ENCODE data around the gene SHISAL2B.
"Not testable (repeated sequence)": the region's sequence is repeated elsewhere in the genome, so short reads cannot be mapped to it uniquely, and the experiment has no call there.

GRCh38 chr5:64714495-64714894 is 24.2 kb downstream of the SHISAL2B start:
- TF ChIP-seq EZH2 (IDR thresholded peaks at IDR 0.05; ENCODE audit: borderline replicate concordance, insufficient read depth, low read depth, low read length, poor library complexity, severe bottlenecking): not testable (repeated sequence)
- TF ChIP-seq, protein P1, sequence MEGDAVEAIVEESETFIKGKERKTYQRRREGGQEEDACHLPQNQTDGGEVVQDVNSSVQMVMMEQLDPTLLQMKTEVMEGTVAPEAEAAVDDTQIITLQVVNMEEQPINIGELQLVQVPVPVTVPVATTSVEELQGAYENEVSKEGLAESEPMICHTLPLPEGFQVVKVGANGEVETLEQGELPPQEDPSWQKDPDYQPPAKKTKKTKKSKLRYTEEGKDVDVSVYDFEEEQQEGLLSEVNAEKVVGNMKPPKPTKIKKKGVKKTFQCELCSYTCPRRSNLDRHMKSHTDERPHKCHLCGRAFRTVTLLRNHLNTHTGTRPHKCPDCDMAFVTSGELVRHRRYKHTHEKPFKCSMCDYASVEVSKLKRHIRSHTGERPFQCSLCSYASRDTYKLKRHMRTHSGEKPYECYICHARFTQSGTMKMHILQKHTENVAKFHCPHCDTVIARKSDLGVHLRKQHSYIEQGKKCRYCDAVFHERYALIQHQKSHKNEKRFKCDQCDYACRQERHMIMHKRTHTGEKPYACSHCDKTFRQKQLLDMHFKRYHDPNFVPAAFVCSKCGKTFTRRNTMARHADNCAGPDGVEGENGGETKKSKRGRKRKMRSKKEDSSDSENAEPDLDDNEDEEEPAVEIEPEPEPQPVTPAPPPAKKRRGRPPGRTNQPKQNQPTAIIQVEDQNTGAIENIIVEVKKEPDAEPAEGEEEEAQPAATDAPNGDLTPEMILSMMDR (IDR thresholded peaks at IDR 0.05): not testable (repeated sequence)

All from B cell (primary cell).